ENCODE results near the gene CDH26.

The CDH26 gene

DNA sequence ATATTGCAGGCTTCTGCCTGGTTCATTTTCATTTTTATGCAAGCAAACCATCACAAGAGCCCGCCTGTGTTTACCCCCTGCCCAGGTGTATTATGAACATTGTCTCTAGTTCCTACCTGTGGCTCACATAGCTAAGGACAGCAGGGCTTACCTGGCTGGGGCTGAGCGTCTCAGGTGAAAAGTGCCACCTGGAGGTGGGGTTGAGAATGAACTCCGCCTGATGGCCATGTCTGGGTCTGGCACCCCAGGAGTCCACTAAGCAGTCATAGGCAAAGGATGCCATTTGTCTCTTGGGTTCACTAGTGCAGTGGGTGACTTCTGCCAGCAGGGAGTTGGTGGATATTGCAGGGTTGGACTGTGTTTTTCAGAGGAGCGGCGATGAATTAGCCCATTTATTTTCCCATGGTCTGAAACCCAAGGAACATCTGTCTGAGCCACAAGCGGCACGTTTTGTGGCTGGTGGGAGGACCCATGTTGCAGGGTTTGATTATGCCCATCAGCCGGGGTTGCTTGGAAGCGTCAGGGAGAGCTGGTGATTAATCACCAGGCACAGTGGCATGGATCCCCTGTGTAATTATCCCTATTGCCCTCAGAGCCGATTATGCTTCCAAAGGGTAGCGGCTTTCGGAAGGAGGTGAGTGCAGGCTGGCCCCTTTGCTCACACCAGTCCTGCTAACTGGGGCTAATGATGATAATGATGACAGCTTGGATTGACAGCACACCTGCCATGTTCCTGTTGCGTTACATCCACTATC, 92.1 kb downstream of the CDH26 start:
- DNase-seq, result no peak

DNA sequence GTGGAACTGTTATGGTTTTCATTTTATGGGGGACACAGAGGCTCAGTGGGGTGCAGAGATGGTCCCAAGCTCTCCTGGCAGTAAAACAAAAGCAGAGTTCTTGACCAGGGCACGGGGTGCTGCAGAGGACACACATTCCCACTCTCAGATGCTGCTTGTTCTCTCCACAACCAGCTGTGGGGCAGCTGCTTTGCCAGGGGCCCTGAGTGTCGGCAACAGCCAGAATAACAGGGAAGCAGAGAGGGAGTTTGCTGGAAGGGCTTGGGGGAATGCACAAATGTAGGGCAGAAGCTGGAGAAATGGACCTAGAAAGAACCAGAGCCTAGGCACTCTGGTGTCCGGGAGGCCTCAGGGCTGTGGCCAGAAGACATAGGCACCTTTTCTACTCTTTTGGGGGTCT, 93.7 kb downstream of the CDH26 start:
- DNase-seq, result no peak

DNA sequence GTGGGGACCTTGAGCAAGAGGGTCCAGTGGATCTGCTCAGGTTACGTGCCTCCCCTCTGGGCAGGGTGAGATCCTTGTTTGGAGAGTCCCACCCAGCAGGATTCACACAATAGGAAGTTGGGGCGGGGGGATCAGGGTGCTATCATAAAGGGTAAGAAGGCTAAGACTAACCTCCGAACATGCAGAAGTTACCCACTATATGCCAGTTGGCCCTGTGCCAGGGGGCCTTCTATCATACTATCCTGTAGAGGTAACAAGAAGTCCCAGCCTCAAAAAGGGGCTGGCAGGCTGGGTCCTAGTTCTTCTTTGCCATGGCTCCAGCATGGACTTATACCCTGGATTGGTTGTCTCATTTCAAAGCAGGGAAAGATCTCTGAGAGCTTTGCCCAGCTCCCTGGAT, 94.1 kb downstream of the CDH26 start:
- DNase-seq, result no peak

DNA sequence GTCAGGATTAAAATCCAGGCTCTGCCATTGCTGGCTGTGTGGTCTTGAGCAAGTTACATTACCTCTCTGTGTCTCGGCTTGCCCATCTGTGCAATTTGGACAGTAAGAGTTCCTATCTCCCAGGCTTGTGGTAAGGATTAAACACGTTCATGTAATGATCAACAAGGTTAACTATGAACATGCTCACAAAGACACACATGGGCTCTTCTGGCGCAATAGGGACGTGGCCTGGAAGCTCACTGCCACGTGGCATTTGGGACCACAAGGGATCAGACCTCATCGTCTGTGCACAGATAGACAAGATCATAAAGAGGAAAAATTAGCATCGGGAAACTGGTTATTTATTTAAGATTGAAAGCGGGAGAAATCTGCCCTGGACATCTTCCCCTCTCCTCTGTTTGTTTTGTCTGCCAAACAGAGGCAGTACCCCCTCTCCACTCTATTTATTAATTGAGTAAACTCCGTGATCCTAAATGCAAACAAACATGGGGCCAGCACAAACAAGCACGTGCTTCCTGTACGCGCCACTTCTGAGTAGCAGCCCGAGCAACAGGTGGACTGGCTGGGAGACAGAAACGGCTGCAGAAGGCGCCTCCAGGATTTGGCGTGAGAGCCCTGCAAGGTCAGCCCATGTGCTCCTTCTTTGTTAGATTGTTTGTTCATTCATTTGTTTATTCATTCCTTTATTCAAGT, 95.0 kb downstream of the CDH26 start:
- no peak for DNase-seq

DNA sequence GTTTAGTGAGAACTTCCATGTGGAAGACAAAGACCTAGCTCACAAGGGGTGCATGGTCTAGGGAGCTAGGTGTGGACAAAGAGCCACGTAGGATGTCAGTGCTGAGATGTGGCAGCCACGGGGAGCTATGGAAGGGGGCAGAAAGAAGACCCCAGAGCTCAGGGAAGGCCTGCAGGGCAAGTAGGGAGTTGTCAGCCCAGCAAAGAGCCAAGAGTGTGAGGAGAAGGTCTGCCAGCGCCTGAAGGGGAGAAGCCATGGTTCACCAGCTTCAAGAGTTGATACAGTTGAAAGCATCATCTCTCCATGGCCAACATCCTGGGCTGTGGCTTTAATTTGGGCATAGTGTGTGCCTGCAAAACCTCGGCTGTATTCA, 95.6 kb downstream of the CDH26 start:
- DNase-seq, result no peak

DNA sequence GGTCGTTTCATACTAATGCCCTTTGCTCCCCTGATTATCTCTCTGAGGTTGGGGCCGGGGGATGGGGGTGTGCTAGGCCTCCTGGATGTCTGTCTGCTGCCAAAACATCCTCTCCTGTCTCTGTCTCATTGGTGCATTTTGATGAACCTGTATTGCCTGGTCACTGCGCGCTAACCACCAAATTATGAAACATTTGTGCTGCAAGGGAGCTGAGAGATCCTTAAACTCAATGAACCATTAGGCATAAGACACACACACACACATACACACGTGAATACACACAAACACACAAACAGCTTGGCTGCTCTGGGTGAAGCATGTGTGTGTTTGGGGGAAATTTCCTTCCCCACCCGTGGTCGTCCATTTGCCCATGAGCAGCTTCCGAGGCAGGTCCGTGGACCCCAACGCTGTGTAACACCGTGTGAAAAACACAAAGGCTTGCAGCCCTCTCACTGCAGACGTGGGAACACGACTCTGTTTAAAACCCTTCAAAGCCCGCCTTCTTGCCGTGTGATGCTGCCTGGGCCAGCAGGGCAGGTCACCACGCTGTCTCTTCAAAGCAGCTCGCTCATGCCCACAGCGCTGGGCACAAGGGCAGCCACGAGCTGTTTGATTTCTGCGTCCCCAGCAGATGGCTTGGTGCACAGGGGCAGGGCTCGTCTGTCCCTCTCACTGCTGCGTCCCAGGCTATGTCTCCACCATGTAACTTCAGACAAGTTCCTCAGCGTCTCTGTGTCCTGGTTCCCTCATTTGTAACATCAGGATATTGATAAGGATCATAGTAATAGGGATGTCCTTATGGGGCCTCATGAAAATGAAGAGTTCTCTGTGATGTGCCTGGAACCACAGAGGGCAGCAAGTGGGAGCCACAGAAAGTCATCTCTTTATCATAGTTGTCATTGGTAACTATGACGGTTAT, 96.8 kb downstream of the CDH26 start:
- peak; percentile 28 for DNase-seq

DNA sequence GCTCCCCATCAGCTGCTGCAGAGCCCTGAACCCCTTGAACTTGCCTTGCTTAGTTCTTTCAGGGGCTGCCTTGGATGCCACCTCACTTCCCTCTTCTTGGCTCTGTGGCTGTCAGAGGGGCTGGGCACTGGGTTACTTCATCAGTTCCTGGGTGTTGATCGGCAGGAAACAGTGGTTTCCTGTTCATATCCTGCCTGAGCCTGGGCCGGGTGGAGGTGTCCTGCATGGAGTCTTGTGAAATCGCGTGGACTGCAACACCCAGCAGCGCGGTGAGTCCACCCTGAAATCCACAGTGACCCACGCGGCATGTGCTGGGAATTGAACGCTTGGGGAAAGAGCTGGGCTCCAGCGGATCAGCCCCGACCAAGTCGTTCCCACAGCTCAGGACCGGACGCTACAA, 97.5 kb downstream of the CDH26 start:
- DNase-seq, result peak; percentile 80

DNA sequence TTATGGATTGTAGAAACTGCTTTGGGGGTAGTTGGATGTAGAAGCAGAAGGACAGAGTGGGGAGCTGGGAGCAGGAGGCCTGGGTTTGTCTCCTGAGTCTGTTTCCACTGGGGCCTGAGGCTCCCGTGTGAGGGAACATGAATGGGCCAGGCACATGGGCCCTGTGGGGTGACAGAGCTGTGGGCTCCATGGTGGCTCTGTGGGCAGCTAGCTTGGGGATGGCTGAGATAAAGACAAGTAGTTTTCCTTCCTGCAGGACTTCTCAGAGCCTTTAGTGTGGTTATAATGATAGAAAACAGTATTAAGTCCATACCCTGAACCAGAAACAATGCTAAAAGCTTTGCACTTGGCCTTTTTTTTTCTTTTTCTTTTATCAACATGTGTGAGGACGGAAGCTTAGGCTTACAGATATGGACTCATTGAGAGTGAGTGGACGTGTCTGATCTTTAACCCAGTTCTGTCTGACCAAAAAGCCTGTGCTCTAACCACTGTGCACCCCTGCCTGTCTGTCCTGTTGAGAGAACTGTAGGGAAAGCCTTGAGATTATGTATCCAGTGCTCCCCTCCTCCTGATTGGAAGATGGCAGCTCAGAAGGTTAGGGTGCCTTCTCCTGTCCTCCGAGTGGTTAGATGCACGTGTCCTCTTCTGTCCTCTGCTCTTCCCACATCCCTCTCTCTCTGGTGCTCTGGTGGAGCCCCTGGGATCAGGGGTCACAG, 98.3 kb downstream of the CDH26 start:
- peak; percentile 41 for DNase-seq

DNA sequence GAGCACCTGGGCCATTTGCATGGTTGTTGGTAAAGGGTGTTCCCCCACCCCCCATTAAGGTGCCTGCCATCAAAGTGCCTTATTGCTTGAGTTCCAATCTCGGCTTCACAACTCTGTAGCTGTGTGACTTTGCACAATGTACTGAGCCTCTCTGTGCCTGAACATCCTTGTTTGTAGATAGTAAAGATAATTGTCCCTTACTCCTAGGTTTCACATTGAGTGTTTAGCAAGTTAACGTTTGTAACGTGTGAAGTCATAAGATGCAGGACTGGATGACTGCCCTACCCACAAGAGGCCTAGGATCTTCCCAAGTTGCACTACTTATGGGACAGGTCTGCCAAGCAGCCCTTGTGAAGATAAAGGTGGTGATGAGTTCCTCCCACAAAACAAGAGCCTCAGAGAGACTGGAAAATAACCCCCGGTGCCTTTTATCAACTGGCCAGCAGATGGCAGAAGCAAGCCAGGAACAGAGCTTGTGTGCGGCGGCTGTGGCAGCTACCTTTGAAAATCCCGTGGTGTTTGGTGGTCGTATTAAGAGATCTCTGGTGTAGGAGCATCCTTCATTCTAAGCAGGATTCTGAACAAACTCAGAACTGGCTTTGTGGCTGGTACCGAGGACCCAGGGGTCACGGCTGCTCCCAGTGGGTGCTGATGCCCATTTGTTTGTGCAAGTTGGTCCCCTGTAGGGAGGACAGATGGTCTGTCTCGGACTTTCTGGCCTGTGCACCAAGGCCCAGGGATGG, 99.1 kb downstream of the CDH26 start:
- peak; percentile 88 for DNase-seq

DNA sequence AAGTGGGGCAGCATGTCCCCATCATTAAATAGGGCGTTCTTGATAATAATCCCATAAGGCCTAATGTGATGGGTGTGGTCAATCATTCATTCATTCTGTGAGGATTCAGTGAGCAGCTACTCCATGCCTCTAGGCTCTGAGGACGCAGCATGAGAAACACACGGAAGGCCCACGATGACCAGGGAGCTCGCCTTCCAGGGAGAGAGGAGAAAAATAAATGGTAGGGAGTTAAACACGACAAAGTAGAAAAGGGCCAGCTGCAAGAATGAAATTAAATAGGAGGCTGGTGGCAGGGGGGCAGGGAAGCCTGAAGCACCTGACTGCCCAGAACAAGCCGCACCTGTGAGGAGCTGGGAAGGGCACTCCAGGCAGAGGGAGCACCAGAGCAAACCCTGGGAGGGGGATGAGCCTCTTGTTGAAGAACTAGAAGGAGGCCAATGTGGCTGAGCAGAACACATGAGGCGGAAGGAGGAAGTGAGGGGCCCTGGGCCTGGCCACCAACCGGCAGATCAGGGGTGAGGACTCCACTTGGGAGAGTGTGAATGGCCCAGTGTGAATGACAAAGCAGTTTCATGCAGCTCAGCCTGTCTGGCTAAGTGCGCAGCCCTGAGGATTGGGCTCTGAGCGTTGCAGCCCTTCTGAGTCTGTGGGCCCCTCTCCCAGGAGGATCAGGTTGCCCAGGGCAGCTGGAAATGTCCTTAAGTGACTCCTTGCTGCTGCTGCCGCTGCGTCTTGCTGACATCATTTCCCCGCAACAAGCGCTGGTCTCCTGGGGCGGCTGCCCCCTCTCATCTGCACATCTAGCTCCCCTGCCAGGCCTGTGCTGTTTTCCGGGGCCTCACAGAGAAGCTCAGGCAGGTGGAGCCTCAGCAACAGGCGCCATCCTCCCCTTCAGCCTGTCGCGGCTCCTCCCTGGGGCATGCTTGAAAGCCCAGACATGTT, 99.9 kb downstream of the CDH26 start:
- peak; percentile 62 for DNase-seq

DNA sequence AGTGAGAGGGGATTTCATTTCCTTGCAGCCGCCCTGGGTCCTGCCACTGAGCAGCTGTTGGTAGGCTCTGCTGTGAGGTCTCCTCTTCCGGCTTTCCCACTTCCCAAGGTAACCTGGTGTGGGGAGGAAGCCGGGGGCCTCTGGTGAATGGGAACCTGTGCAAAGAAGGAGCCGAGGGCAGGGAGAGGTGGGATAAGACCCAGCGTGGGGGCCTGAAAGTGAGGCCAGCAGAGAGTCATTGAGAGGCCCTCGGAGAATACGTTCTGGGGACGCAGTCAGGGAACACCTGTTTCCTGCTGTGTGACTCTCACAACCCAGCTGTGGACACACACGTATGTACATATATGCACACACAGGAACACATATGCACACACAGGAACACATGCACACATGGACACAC, 100.7 kb downstream of the CDH26 start:
- DNase-seq, result no peak

DNA sequence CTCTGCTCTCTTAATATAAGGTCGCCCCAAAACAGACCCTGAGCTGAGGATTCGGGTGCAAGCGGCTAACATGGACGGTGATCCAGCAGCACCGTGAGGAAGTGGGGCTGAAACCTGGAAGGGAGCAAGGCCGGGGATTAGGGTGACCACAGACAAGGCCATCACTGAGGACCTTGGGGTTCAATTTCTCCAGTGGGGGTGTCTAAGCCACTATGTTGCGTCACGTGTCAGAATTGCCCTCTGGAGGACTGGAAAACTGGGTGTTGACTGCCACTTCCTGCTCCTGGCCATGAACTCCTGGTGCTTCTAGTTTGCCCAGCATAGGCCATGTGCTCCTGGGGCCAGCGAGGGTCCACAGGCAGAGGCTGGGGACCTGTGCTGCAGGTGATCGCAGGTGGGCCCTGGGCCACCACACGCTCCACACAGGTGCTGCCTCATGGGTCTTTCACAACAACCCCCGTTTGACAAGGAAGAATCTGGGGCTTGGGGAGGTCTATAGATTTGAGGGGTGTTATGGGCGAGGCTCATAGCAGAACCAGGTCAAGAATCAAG, 101.9 kb downstream of the CDH26 start:
- DNase-seq, result no peak

DNA sequence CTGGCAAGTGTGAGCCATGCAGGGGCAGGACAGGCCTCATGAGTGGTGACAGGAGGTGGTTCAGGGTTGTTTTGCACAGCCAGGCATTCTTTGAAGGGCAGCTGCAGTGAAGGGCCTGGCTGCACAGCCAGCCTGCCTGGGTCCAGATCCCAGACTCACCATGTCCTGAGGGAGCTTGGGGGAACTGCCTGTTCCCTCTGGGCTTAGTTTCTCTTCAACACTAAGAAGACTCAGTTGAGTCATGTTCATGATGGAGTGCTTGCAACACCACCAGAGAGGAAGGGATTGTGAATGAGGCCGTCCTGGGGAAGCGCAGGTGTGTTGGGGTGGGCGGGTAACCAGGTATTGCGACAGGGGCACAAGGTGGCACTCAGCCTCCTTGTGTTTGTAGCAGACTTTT, 102.4 kb downstream of the CDH26 start:
- DNase-seq, result no peak

DNA sequence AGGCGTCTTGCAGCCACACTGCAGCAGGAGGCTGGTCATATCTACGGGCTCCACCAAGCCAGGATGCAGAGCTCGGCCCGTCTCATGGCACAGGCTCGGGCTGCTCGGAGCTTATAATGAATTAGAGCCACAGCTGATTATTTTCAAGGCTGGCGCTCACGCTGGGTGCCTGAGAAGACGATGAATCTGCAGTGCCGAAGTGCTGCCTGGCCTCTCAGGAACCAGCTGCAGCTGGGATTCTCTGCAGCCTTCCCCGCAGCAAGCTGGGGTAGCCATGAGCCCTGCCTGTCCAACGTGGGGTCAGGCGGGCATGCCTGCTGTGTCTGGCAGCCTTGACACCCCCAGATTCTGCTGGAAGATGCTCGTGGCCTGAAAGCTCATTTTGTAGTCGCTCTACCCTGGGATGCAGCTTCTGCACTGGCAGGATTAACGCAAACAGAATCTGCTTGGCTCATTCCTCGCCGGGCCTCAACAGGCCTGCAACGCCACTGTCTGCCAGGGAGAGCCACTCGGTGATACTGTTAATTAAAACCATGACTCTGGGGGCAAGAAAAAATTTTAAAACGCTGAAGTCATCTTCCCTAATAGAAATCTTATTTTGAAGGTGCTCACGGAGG, 104.3 kb downstream of the CDH26 start:
- DNase-seq, result no peak

DNA sequence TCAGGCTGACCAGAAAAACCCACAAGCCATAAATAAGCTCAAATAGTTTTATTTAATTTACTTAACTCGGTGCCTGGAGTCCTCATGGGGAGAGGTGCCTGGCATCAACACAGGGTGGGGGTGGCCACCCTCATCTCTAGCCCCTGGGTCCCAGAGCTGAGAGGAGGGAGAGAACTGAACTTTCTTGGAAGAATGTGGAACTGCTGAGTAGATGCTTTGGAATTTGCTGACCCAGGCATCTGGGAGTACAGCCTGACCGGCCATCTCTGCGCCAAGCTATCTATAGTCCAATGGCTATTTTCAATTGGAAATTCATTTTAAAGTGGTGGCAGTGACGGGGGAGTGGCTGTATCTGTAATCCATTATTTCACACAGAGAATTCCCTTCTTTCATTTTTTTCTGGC, 104.8 kb downstream of the CDH26 start:
- no peak for DNase-seq

DNA sequence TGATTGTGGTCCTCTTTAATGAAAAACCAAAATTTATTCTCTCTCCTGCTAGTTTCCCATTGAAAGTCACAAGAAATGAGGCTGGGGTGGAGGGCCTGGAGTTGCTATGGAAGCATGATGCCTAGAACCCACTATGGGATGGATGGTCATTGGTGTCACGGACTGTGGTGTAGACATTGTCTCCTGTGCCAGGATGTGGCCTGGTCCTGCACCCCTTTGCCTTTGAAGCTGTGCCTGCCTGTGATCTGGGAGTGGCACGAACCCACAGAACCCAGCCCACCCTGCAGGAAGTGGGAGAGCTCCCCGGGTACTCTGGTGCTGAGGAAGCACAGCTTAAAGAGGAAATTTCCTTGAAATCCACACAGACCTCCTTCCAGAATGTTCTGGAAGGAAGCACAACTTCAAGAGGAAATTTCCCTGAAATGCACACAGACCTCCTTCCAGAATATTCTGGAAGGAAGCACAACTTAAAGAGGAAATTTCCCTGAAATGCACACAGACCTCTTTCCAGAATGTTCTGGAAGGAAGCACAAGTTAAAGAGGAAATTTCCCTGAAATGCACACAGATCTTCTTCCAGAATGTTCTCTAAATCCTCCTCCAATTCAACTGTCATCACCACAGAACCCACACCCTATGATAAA, 105.6 kb downstream of the CDH26 start:
- no peak for DNase-seq

Measured in KG1 (cell line).